Head of caudate nucleus (tissue), 42 donors: ENCODE results near the gene SPIN1.
A peak's percentile ranks its signal among the peaks of the same experiment; 100 is the strongest.
"Not testable (repeated sequence)": the region's sequence is repeated elsewhere in the genome, so short reads cannot be mapped to it uniquely, and the experiment has no call there.

ENCODE experiments used
- DNase-seq, 42 donors: peaks; one replicate each; pipeline versions ENCODE4 v3.0.0 to v3.0.0-alpha.2; 2020 to 2021; ENCODE audit warnings: mixed read lengths in 7 of 42
- intact Hi-C: fragments of 100-400 bp; cut with DNase I; formaldehyde crosslinking; loops from one replicate; pipeline ENCODE4 v1.15.0; 2022

Gene SPIN1

GRCh38 chr9:88388203-88388885 lies at the start of gene SPIN1:
Gene SPIN1 (plus strand): TSS chr9:88388444. CDS start chr9:88426540, 38,096 bp downstream.
- intact Hi-C loops: no loop called here
- DNase-seq: peak in 40 of 42 donors; percentile 38 to 87 (median 72)

DNA sequence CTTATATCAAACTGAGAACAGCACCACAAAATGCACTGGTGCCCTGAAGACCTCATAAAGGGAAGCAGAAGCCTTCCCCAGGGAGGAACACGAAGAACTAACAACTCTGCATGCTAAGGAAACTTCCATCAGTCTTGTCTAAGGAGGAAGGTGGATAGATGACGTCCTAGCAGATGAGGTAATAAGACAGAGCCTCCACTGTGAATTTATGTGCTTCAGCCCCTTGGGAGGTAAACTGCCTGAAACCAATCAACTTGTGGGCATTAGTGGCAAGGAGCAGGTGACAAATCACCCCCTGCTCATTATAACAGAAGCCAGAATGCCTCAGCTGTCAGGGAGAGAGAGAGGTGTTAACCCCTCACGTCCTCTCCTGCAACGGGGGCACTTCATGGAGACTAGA lies 48.9 kb upstream of the SPIN1 start:
- intact Hi-C loops: no loop called here
- DNase-seq: no peak

DNA sequence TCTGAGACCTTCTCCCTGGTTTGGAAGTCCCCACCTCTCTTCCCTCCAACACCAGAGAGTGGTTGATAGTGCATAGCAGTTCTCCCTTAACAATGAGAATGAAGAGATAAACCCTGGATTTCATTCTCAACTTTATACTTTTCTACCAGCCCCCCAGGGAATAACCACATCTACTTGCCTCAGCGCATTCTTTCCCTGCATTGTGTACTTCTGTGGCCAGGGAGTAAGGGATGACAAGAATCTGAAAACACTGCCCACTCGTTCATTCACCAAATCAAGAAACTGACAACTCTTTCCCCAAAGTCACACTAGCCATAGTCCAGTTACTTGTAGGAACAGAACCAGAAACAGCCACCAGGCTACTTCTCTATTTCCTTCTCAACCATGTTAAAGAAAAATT lies 46.0 kb upstream of the SPIN1 start:
- intact Hi-C loops: no loop called here

DNA sequence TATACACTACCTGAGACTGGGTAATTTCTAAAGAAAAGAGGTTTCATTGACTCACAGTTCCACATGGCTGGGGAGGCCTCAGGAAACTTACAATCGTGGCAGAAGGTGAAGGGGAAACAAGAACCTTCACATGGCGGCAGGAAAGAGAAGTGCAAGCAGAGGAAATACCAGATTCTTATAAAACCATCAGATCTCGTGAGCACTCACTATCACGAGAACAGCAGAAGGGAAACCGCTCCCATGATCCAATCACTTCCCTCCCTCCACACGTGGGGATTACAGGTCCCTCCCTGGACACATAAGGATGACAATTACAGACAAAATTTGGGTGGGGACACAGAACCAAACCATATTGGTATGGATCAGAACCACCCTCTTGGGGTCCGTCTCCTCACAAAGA lies 44.2 kb upstream of the SPIN1 start:
- DNase-seq: no peak
- intact Hi-C loops: no loop called here

More for the DNA sequence above, 46.0 kb upstream of the SPIN1 start:
- DNase-seq: no peak

DNA sequence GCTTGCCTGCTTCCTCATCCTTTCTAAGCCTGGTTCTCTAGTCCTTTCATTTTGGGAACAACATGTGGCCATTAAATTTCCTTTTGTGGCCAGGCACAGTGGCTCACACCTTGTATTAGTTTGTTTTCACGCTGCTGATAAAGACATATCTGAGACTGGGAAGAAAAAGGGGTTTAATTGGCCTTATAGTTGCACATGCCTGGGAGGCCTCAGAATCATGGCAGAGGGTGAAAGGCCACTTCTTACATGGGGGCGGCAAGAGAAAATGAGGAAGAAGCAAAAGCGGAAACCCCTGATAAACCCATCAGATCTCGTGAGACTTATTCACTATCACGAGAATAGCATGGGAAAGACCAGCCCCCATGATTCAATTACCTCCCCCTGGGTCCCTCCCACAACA lies 37.9 kb upstream of the SPIN1 start:
- intact Hi-C loops, DNase-seq: not testable (repeated sequence)

DNA sequence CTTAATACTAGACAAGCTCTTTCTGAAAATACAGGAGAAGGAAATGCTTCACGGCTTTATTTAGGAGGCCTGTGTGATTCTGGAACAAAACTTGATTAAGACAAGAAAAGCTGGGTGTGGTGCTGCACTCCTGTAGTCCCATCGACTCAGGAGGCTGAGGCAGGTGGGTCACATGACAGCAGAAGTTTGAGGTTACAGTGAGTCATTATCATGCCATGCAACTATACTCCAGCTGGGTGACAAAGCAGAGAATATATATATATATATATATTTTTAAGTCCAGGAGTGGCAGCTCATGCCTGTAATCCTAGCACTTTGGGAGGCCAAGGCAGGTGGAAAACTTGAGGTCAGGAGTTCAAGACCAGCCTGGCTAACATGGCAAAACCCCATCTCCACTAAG lies 33.1 kb upstream of the SPIN1 start:
- DNase-seq: no peak
- intact Hi-C loops: no loop called here

GRCh38 chr9:88357250-88357649 lies 31.0 kb upstream of the SPIN1 start:
- DNase-seq, intact Hi-C loops: not testable (repeated sequence)

DNA sequence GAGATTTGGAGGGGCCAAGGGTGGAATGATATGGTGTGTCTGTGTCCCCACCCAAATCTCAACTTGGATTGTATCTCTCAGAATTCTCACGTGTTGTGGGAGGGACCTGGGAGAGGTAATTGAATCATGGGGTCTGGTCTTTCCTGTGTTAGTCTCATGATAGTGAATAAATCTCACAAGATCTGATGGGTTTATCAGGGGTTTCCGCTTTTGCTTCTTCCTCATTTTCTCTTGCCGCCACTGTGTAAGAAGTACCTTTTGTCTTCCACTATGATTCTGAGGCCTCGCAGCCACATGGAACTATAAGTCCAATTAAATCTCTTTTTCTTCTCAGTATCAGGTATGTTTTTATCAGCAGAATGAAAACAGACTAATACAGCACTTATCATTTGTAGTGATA lies 29.5 kb upstream of the SPIN1 start:
- DNase-seq: no peak
- intact Hi-C loops: no loop called here

GRCh38 chr9:88359974-88360373 lies 28.3 kb upstream of the SPIN1 start:
- no peak for DNase-seq
- intact Hi-C loops: no loop called here

- intact Hi-C loops: no loop called here
- DNase-seq: no peak
These were observed 25.6 kb upstream of the SPIN1 start for GRCh38 chr9:88362681-88363080.

DNA sequence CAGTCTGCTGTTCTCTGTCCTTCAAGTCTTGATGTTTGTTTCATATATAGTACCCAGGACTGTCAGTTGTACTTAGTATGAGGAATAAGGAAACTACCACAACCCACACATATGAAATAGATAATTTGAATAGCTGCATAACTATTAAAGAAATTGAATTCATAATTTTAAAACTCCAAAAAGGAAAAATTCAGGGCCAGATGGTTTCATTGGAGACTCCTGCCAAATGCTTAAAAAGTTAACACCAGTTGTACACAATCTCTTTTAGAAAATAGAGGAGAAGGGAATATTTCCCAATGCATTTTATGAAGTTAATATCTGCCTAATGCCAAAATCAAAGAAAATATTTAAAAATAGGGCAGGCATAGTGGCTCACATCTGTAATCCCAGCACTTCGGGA lies 24.6 kb upstream of the SPIN1 start:
- intact Hi-C loops: no loop called here
- DNase-seq: no peak

GRCh38 chr9:88364706-88365105 lies 23.5 kb upstream of the SPIN1 start:
- intact Hi-C loops: no loop called here
- DNase-seq: no peak

- no peak for DNase-seq
These were observed 17.9 kb upstream of the SPIN1 start for GRCh38 chr9:88370346-88370745.

GRCh38 chr9:88372103-88372654 lies 16.1 kb upstream of the SPIN1 start:
- intact Hi-C loops: no loop called here
- DNase-seq: no peak

More at GRCh38 chr9:88370346-88370745, 17.9 kb upstream of the SPIN1 start:
- intact Hi-C loops: no loop called here

GRCh38 chr9:88373045-88373444 lies 15.2 kb upstream of the SPIN1 start:
- intact Hi-C loops: no loop called here
- no peak for DNase-seq

GRCh38 chr9:88378317-88378716 lies 9.9 kb upstream of the SPIN1 start:
- no peak for DNase-seq
- intact Hi-C loops: no loop called here

- no peak for DNase-seq
- intact Hi-C loops: no loop called here
These were observed 8.9 kb upstream of the SPIN1 start for GRCh38 chr9:88379352-88379751.

DNA sequence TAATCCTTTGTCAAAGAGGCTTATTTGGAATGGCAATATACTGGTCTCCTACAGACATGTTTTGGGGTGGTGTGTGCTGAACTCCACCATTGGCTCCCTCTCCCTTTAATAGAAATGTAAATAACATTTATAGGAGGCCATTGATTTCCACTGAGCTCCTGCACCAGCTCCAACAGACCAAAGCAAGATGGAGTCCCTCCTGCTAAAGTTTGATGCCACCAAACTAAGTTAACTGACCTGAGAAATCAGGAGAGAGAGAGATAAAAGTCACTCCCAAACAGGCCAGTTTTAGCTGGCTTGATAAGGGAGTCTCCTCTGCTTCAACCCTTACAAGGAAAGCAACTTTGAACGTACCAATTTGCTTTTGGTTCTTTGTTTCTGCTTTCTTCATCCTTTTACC lies 8.1 kb upstream of the SPIN1 start:
- intact Hi-C loops: no loop called here
- no peak for DNase-seq

GRCh38 chr9:88381322-88381721 lies 6.9 kb upstream of the SPIN1 start:
- DNase-seq, intact Hi-C loops: not testable (repeated sequence)

DNA sequence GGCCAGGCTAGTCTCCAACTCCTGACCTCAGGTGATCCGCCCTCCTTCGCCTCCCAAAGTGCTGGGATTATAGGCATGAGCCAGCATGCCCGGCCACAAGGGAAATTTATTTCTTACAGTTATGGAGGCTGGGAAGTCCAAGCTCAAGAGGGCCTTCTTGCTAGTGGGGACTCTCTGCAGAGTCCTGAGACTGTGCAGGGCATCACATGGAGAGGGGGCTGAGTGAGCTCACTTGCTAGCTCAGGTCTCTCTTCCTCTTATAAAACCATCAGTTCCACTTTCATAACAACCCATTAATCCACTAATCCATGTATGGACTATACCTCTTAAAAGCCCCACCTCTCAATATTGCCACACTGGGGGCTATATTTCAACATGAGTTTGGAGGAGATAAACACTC lies 5.1 kb upstream of the SPIN1 start:
- intact Hi-C loops: no loop called here
- DNase-seq: peak in 1 of 42 donors; percentile 3

GRCh38 chr9:88386137-88386536 lies 2.1 kb upstream of the SPIN1 start:
- DNase-seq, intact Hi-C loops: not testable (repeated sequence)
